ENCODE data around the gene FAM219A. TPM values are rescaled to one million over a fixed set of nuclear protein-coding genes. Genes with fewer than 3 reads are reported as not detected.

FAM219A gene
- total RNA-seq, 1 experiment from 2014 or later, result 20.6 TPM

GRCh38 chr9:34506623-34507022, 48.3 kb upstream of the FAM219A start:
- Mint-ChIP-seq H3K27ac (no peak overlapping the region), H3K27me3 (ENCODE audit: low read depth) (no peaks in the 10 kb centered on the region), H3K9me3 (no peaks in the 10 kb centered on the region), H3K4me1 (peaks cover 30% of the 10 kb centered on the region), H3K36me3 (no peaks in the 10 kb centered on the region), H3K4me3 (no peak overlapping the region)
- TF ChIP-seq ZNF317 (CRISPR knock-in tag; IDR thresholded peaks at IDR 0.05; ENCODE audit: borderline replicate concordance, low read depth), result no peak
- TF ChIP-seq ZNF219 (CRISPR knock-in tag; IDR thresholded peaks at IDR 0.05; ENCODE audit: borderline replicate concordance), result no peak
- no peak for TF ChIP-seq ETV6 (CRISPR knock-in tag; IDR thresholded peaks at IDR 0.05)
- no peak for TF ChIP-seq PRDM15 (CRISPR knock-in tag; IDR thresholded peaks at IDR 0.05)
- TF ChIP-seq SMAD3 (CRISPR knock-in tag; IDR thresholded peaks at IDR 0.05; ENCODE audit: borderline replicate concordance), result no peak
- TF ChIP-seq EMX1 (CRISPR knock-in tag; IDR thresholded peaks at IDR 0.05), result no peak
- no peak for TF ChIP-seq MYBL2 (CRISPR knock-in tag; IDR thresholded peaks at IDR 0.05)
- no peak for TF ChIP-seq MXD4 (CRISPR knock-in tag; IDR thresholded peaks at IDR 0.05; ENCODE audit: borderline replicate concordance)
- no peak for TF ChIP-seq SMAD4 (CRISPR knock-in tag; IDR thresholded peaks at IDR 0.05)
- no peak for TF ChIP-seq E2F4 (CRISPR knock-in tag; IDR thresholded peaks at IDR 0.05; ENCODE audit: borderline replicate concordance, low read depth)
- no peak for TF ChIP-seq ZNF423 (CRISPR knock-in tag; IDR thresholded peaks at IDR 0.05)
- no peak for TF ChIP-seq SOX15 (CRISPR knock-in tag; IDR thresholded peaks at IDR 0.05)
- no peak for TF ChIP-seq AFF4 (CRISPR knock-in tag; IDR thresholded peaks at IDR 0.05; ENCODE audit: borderline replicate concordance)
- TF ChIP-seq JAZF1 (CRISPR knock-in tag; IDR thresholded peaks at IDR 0.05), result no peak
- no peak for TF ChIP-seq ERG (CRISPR knock-in tag; IDR thresholded peaks at IDR 0.05)
- TF ChIP-seq ATF3 (CRISPR knock-in tag; conservative IDR thresholded peaks at IDR 0.05), result no peak
- CTCF ChIA-PET, result interaction anchor here (0.6 to 1.5 kb wide), 4 partner anchors 13 to 103 kb away, joined by 3 to 5 read pairs (median 4); no protein-coding TSS in a partner anchor
- POLR2A ChIA-PET, result interaction anchor here (1.0 kb wide), 1 partner anchor 37 kb away, joined by 3 read pairs; no protein-coding TSS in a partner anchor
- ATAC-seq, result no peak
- no peak for DNase-seq (ENCODE audit: low spot score)
